Measurements from ENCODE around the gene C11orf68.
A peak's percentile ranks its signal among the peaks of the same experiment; 100 is the strongest.

Gene C11orf68

DNA sequence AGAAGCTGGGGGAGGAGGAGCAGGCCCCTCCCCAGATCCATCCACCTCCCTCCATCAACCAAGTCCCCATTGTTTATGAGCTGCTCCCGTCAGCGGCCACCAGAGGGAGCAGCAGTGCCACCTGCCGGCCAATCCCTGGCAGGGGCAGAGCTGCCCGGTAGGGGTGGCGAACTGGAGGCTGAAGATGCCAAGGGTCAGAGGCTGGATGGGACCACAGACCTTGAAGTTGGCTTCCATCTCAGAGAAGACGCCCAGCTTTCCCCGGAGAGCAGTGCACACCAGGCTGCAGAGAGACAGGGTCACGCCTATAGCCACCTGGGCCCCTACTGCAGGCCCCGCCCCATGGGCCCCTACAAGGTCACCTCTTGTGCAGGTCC, 34.2 kb downstream of the C11orf68 start:
- H3K4me3 ChIP-seq (replicated peaks; ENCODE audit: low read depth, low read length): no peak overlapping the region
- peak; percentile 83 for DNase-seq (ENCODE audit: low read depth)
- TF ChIP-seq, protein P1, sequence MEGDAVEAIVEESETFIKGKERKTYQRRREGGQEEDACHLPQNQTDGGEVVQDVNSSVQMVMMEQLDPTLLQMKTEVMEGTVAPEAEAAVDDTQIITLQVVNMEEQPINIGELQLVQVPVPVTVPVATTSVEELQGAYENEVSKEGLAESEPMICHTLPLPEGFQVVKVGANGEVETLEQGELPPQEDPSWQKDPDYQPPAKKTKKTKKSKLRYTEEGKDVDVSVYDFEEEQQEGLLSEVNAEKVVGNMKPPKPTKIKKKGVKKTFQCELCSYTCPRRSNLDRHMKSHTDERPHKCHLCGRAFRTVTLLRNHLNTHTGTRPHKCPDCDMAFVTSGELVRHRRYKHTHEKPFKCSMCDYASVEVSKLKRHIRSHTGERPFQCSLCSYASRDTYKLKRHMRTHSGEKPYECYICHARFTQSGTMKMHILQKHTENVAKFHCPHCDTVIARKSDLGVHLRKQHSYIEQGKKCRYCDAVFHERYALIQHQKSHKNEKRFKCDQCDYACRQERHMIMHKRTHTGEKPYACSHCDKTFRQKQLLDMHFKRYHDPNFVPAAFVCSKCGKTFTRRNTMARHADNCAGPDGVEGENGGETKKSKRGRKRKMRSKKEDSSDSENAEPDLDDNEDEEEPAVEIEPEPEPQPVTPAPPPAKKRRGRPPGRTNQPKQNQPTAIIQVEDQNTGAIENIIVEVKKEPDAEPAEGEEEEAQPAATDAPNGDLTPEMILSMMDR (IDR thresholded peaks at IDR 0.05; ENCODE audit: low read length, missing control alignments): no peak

GRCh38 chr11:65883786-65884715, 34.8 kb downstream of the C11orf68 start:
- H3K4me3 ChIP-seq (replicated peaks; ENCODE audit: low read depth, low read length): no peak overlapping the region
- DNase-seq (ENCODE audit: low read depth): no peak
- TF ChIP-seq, protein P1 (IDR thresholded peaks at IDR 0.05; ENCODE audit: low read length, missing control alignments): no peak

DNA sequence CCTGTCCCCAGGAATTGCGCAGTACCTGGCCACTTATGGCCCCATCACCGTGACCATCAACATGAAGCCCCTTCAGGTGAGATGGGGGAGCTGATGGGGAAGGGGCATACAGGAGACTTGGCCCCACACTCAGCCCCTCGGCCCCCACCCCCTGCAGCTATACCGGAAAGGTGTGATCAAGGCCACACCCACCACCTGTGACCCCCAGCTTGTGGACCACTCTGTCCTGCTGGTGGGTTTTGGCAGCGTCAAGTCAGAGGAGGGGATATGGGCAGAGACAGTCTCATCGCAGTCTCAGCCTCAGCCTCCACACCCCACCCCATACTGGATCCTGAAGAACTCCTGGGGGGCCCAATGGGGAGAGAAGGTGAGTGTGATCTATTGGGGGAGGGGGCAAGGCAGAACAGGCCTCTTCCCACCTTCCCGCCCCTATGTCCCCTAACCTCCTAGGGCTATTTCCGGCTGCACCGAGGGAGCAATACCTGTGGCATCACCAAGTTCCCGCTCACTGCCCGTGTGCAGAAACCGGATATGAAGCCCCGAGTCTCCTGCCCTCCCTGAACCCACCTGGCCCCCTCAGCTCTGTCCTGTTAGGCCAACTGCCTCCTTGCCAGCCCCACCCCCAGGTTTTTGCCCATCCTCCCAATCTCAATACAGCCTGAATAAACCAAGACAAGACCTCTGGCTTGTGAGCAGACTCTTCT, 35.7 kb downstream of the C11orf68 start:
- no peak overlapping the region for H3K4me3 ChIP-seq (replicated peaks; ENCODE audit: low read depth, low read length)
- TF ChIP-seq, protein P1 (IDR thresholded peaks at IDR 0.05; ENCODE audit: low read length, missing control alignments): no peak
- DNase-seq (ENCODE audit: low read depth): no peak

DNA sequence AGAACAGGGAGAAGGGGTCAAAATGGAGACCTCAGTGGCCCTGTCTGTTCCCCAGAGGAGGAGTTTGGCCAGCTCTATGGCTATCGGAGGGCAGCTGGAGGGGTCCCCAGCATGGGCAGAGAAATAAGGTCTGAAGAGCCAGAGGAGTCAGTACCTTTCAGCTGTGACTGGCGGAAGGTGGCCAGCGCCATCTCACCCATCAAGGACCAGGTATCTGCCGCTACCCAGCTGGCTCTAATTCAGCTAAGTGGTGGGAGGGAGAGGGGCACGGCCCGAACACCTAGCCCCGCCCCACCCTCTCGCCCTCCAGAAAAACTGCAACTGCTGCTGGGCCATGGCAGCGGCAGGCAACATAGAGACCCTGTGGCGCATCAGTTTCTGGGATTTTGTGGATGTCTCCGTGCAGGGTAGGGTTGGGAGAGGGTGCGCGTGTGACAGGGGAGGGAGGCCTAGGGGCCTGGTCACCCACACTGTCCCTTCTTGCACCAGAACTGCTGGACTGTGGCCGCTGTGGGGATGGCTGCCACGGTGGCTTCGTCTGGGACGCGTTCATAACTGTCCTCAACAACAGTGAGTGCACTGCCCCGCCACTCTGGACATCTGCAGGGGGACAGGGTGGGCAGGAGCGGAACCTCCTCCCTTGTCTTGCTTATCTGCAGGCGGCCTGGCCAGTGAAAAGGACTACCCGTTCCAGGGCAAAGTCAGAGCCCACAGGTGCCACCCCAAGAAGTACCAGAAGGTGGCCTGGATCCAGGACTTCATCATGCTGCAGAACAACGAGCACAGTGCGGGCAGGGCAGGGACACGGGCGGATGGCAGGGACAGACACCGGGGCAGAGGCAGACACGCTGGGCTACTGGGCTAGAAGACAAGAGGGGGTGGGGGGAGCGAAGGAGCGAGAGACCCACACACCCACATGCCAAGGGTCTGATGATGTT, 36.5 kb downstream of the C11orf68 start:
- TF ChIP-seq, protein P1 (IDR thresholded peaks at IDR 0.05; ENCODE audit: low read length, missing control alignments): no peak
- DNase-seq (ENCODE audit: low read depth): no peak
- H3K4me3 ChIP-seq (replicated peaks; ENCODE audit: low read depth, low read length): no peak overlapping the region

DNA sequence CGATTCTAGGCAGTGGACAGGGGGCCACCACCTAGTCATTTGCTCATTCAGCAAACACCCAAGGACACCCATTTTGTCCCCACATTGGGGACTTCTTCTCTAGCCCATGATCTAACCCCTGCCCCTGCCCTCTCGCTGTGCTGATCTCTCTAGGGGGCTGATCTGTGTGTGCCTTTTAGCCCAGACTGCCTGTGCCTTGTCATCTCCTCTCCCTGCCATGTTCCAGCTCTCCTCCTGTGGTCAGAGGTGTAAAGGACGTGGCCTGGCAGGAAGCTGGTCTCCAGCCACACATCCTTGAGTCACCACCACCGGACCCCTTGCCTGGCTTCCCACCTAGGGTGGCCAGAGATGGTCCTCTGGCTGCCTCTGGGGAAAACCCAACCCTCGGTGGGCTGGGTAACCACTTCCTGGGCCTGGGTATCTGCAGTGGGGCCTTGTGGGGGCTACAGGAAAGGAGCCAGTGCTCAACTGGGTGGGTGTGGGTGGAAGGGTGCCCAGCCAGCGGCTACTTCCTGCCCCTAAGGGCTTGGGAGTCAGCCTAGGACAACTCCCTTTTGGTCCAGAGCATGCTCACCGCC, 37.9 kb downstream of the C11orf68 start:
- no peak overlapping the region for H3K4me3 ChIP-seq (replicated peaks; ENCODE audit: low read depth, low read length)
- DNase-seq (ENCODE audit: low read depth): no peak
- TF ChIP-seq, protein P1 (IDR thresholded peaks at IDR 0.05; ENCODE audit: low read length, missing control alignments): no peak

DNA sequence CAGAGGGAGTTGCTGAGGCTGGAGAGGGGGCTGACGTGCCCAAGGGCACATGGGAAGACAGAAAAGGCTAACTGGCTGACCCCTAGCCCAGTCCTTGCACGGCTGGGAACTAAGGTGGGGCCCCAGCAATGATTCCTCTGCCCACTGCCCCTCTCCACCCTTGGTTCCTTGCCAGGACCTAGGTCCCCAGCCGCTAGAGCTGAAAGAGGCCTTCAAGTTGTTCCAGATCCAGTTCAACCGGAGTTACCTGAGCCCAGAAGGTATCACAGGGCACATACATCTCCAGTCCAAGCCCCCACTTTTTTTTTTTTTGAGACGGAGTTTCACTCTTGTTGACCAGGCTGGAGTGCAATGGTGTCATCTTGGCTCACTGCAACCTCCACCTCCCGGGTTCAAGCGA, 38.8 kb downstream of the C11orf68 start:
- no peak for DNase-seq (ENCODE audit: low read depth)
- no peak overlapping the region for H3K4me3 ChIP-seq (replicated peaks; ENCODE audit: low read depth, low read length)
- TF ChIP-seq, protein P1 (IDR thresholded peaks at IDR 0.05; ENCODE audit: low read length, missing control alignments): no peak
